ENCODE results near the gene PARD3B. TPM values are rescaled to one million over a fixed set of nuclear protein-coding genes. Genes with fewer than 3 reads are reported as not detected.

Gene PARD3B
- total and polyA plus RNA-seq, 2 of the 8 experiments (the other 6 are each of a cell fraction or from before 2014, with no cell fraction given) = 1.2 to 5.7 TPM

GRCh38 chr2:205403244-205403825 is 858.1 kb downstream of the PARD3B start (continued):
- TF ChIP-seq GTF2F1 (IDR thresholded peaks at IDR 0.05; ENCODE audit: borderline replicate concordance, low read depth, low read length) (no peak), JUN (IDR thresholded peaks at IDR 0.05; ENCODE audit: low read depth, low read length) (no peak)

Measured in H1 (cell line).